Nephron (organoid): ENCODE measurements around the gene ADARB1.
A peak's percentile ranks its signal among the peaks of the same experiment; 100 is the strongest.

Source experiments
- H3K27ac Mint-ChIP-seq, 3 experiments: 2 replicates each; pipeline ENCODE4 v1.8.0; 2020; ENCODE audit warnings: mixed read lengths in 3 of 3, mild to moderate bottlenecking in 2 of 3, moderate library complexity in 1 of 3
- H3K27me3 Mint-ChIP-seq: 2 replicates; pipeline ENCODE4 v1.8.0; 2021; ENCODE audit warnings: low read depth, mild to moderate bottlenecking, moderate library complexity, mixed read lengths
- H3K36me3 Mint-ChIP-seq: 2 replicates; pipeline ENCODE4 v1.8.0; 2020; ENCODE audit warnings: low read depth, mixed read lengths
- H3K4me1 Mint-ChIP-seq: 2 replicates; pipeline ENCODE4 v1.8.0; 2020; ENCODE audit warnings: mixed read lengths
- H3K4me3 Mint-ChIP-seq, 3 experiments: 2 replicates each; pipeline ENCODE4 v1.8.0; 2020; ENCODE audit warnings: mild to moderate bottlenecking in 3 of 3, mixed read lengths in 3 of 3, moderate library complexity in 2 of 3
- H3K9me3 Mint-ChIP-seq: 2 replicates; pipeline ENCODE4 v1.8.0; 2020; ENCODE audit warnings: mixed read lengths
- CTCF ChIP-seq, 3 experiments: fragments of 200-600 bp; sonication (generic); IDR thresholded peaks; one replicate each; pipeline ENCODE4 v1.5.0; 2021; ENCODE audit warnings: antibody characterized with exemption in 3 of 3; ENCODE audit not compliant: unreplicated experiment in 3 of 3

The ADARB1 gene

DNA sequence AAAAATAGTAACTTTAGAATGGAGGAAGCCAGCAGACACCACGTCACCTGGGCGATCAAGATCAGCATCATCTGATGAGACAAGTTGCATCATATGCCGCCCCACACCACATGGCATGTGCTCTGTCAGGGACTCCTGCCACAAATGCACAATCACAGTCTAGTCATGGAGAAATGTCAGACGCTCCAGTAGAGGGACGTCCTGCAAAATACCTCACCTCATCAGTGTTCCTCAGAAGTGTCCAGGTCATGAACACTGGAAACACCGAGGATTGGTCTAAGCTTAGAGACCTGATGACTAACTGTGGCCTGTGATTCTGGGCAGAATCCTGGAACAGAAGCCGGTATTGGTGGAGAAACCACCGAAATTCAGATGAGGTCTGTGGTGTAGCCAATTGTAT is 14.3 kb downstream of the ADARB1 start:
- no peaks in the 10 kb centered on the region for H3K36me3 Mint-ChIP-seq
- no peak for TF ChIP-seq CTCF (IDR thresholded peaks at IDR 0.05; ENCODE audit: unreplicated experiment in 3 of 3)
- H3K27ac Mint-ChIP-seq: no peak overlapping the region
- H3K4me1 Mint-ChIP-seq: peaks cover 23% of the 10 kb centered on the region
- no peaks in the 10 kb centered on the region for H3K9me3 Mint-ChIP-seq
- H3K4me3 Mint-ChIP-seq: no peak overlapping the region
- H3K27me3 Mint-ChIP-seq: no peaks in the 10 kb centered on the region

- no peak for TF ChIP-seq CTCF (IDR thresholded peaks at IDR 0.05; ENCODE audit: unreplicated experiment in 3 of 3)
- no peak overlapping the region for H3K27ac Mint-ChIP-seq
- H3K4me1 Mint-ChIP-seq: peaks cover 29% of the 10 kb centered on the region
- H3K36me3 Mint-ChIP-seq: no peaks in the 10 kb centered on the region
- H3K4me3 Mint-ChIP-seq: no peak overlapping the region
- no peaks in the 10 kb centered on the region for H3K9me3 Mint-ChIP-seq
- no peaks in the 10 kb centered on the region for H3K27me3 Mint-ChIP-seq
Observed at GRCh38 chr21:45089964-45090363, 15.6 kb downstream of the ADARB1 start.

GRCh38 chr21:45090966-45091365 is 16.6 kb downstream of the ADARB1 start:
- Mint-ChIP-seq H3K27ac (no peak overlapping the region), H3K4me3 (no peak overlapping the region), H3K36me3 (no peaks in the 10 kb centered on the region), H3K4me1 (peaks cover 39% of the 10 kb centered on the region), H3K27me3 (no peaks in the 10 kb centered on the region), H3K9me3 (no peaks in the 10 kb centered on the region)
- no peak for TF ChIP-seq CTCF (IDR thresholded peaks at IDR 0.05; ENCODE audit: unreplicated experiment in 3 of 3)

- TF ChIP-seq CTCF (IDR thresholded peaks at IDR 0.05; ENCODE audit: unreplicated experiment in 3 of 3): no peak
- no peaks in the 10 kb centered on the region for H3K27me3 Mint-ChIP-seq
Observed at GRCh38 chr21:45091550-45092322, 17.4 kb downstream of the ADARB1 start.

GRCh38 chr21:45093035-45093532 is 18.7 kb downstream of the ADARB1 start:
- no peak for TF ChIP-seq CTCF (IDR thresholded peaks at IDR 0.05; ENCODE audit: unreplicated experiment in 3 of 3)
- peaks cover 5% of the 10 kb centered on the region for H3K27me3 Mint-ChIP-seq
- no peaks in the 10 kb centered on the region for H3K36me3 Mint-ChIP-seq
- peaks cover 48% of the 10 kb centered on the region for H3K4me1 Mint-ChIP-seq
- no peaks in the 10 kb centered on the region for H3K9me3 Mint-ChIP-seq
- no peak overlapping the region for H3K4me3 Mint-ChIP-seq
- no peak overlapping the region for H3K27ac Mint-ChIP-seq

More at GRCh38 chr21:45091550-45092322, 17.4 kb downstream of the ADARB1 start:
- Mint-ChIP-seq H3K36me3 (no peaks in the 10 kb centered on the region), H3K4me3 (no peak overlapping the region), H3K27ac (no peak overlapping the region), H3K9me3 (no peaks in the 10 kb centered on the region), H3K4me1 (peaks cover 44% of the 10 kb centered on the region)

- H3K4me3 Mint-ChIP-seq: no peak overlapping the region
- H3K27me3 Mint-ChIP-seq: peaks cover 5% of the 10 kb centered on the region
- TF ChIP-seq CTCF (IDR thresholded peaks at IDR 0.05; ENCODE audit: unreplicated experiment in 3 of 3): no peak
- no peaks in the 10 kb centered on the region for H3K36me3 Mint-ChIP-seq
- H3K27ac Mint-ChIP-seq: peak overlapping the region in 2 of 3 experiments; percentile 21 to 45
- H3K9me3 Mint-ChIP-seq: no peaks in the 10 kb centered on the region
- H3K4me1 Mint-ChIP-seq: peaks cover 59% of the 10 kb centered on the region
Observed at GRCh38 chr21:45094412-45094811, 20.0 kb downstream of the ADARB1 start.
